NOMO-1 treated with DMSO at 0.1 percent for 48 hours (cell line): ENCODE data around the gene SPEF1.
A peak's percentile ranks its signal among the peaks of the same experiment; 100 is the strongest.
"Not testable (repeated sequence)": the region's sequence is repeated elsewhere in the genome, so short reads cannot be mapped to it uniquely, and the experiment has no call there.

Experiments
- DNase-seq: peaks from one replicate; lab custom pipeline; 2025; ENCODE audit not compliant: unreplicated experiment; lab: John Stamatoyannopoulos, UW

The SPEF1 gene, protein sequence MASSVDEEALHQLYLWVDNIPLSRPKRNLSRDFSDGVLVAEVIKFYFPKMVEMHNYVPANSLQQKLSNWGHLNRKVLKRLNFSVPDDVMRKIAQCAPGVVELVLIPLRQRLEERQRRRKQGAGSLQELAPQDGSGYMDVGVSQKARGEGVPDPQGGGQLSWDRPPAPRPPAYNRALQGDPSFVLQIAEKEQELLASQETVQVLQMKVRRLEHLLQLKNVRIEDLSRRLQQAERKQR

GRCh38 chr20:3781153-3781910 lies at the start of gene SPEF1:
SPEF1 (minus strand) TSS chr20:3781448; CDS start chr20:3781287, 161 bp downstream.
- DNase-seq: peak; percentile 90

DNA sequence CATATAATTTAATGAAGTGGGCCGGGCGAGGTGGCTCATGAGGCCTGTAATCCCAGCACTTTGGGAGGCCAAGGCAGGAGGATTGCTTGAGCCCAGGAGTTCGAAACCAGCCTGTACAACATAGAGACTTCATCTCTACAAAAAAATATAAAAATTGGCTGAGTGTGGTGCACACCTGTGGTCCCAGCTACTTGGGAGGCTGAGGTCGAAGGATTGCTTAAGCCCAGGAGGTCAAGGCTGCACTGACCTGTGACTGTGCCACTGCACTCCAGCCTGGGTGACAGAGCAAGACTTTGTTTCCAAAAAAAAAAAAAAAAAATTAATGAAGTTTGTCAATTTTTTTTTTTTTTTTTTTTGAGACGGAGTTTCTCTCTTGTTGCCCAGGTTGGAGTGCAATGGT lies 48.6 kb upstream of the SPEF1 start:
- not testable (repeated sequence) for DNase-seq

- DNase-seq: no peak
These were observed 47.5 kb upstream of the SPEF1 start for GRCh38 chr20:3828798-3829197.

- DNase-seq: no peak
These were observed 45.2 kb upstream of the SPEF1 start for GRCh38 chr20:3826420-3826819.

- no peak for DNase-seq
These were observed 44.3 kb upstream of the SPEF1 start for GRCh38 chr20:3825526-3825925.

DNA sequence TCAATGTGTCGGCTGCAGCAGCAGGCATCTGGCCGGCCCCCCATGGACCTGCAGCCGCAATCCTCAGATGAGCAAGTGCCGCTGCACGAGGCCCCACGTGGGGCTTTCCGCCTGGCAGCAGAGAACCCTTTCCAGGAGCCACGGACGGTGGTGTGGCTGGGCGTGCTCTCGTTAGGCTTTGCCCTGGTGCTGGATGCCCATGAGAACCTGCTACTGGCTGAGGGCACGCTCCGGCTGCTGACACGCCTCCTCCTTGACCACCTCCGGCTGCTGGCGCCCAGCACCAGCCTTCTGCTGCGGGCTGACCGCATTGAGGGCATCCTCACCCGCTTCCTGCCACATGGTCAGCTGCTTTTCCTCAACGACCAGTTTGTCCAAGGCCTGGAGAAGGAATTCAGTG lies 42.6 kb upstream of the SPEF1 start:
- no peak for DNase-seq

GRCh38 chr20:3821996-3822395 lies 40.7 kb upstream of the SPEF1 start:
- no peak for DNase-seq

DNA sequence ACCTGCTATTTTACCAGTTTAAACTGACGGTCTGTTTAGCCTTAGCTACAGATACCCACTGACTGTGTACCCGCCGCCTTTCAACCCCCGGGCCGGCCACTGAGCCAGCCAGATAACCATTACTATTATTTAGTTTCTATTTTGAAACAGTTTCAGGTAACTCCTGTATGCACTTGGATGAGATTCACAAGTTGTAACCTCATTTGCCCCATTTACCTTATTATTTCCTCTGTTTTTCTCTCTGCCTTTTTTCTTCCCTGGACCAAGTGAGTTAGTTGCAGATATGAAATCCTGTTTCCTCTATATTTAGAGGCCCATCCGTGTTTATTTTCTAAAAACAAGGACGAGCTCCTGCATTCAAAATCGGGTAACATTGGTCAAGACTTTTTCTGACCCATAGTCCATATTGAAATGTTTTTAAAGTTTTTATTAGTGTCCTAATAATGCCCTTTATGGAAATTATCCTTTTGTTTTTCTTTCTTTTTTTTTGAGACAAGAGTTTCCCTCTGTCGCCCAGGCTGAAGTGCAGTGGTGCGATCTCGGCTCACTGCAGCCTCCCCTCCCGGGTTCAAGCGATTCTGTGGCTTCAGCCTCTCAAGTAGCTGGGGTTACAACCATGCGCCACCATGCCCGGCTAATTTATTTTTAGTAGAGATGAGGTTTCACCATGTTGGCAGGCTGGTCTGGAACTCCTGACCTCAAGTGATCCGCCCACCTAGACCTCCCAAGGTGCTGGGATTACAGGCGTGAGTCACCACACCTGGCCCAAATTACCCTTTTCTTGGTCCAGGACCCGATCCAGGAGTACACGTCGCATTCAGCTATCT lies 39.9 kb upstream of the SPEF1 start:
- no peak for DNase-seq

DNA sequence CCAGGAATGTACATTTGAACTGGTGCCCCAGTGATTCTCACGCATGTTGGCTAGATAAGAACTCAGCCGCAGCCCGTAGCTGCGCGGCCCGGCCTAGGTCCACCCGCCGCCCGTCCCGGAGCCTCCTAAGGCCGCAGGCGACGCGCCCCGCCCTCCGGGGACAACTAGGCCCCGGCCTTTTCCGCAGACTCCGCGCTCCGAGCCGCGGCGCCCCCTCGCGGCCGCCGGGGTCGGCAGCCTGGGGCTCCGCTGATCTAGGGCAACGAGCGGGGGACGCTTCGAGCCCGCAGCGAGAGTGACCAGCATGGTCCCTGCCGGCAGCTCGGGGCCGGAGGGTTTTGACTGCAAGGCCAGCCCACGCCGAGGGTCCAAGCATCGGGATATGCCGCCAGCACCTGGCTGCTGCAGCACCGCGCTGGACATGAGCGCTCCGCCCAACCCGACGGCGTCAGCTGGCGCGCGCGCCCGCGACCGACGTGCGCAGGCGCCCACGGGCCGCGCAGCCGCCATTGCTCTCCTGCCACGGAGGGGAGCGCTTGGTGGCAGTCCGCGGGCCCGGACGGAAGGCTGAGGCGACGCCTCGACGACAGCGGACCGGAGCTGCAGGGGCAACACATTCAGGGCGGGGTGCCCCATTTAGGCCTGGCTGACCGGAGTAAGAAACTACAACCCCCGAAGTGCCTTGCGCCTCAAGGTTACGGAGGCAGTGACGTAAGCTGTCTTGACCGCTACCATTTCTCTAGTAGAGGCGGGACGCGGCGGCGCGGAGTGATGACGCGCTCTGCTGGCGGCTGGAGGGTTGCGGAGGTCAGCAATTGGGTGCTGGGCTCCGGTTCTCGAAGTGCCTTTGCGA lies 39.0 kb upstream of the SPEF1 start, which contains the start of gene AP5S1:
TSS of gene AP5S1 (plus strand) at position 500 of the 853 bp plus-strand sequence. CDS start 1,571 bp downstream, outside the sequence.
- DNase-seq: peak; percentile 93

DNA sequence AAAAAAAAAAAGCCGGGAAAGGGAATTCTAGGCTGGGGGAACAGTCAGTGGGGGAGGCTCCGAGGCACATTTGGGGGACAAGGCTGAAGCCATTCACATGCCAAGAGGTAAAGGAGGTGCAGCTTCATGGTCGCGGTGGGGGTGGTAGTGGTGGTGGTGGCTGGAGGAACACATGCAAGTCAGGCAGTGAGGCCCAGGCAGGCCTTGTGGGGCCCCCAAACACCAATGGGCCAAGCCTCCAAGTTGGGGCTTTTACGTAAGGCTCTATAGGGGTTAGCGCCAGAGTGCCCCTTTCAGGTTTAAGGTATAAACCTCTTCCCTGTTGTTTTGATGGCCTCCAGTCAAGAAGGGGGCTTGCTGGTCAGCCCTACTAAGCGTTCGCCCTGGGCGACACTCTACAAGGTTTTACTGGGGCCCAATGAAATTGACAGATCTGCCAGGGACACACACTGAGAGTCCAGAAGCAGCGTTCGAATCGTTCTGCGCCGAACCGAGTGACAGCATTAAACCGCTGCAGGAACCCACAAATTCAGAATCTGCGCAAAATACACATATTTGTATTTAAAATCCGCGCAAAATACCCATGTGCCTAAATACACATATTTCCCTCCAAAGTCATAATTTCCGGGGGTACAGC lies 38.3 kb upstream of the SPEF1 start:
- no peak for DNase-seq

DNA sequence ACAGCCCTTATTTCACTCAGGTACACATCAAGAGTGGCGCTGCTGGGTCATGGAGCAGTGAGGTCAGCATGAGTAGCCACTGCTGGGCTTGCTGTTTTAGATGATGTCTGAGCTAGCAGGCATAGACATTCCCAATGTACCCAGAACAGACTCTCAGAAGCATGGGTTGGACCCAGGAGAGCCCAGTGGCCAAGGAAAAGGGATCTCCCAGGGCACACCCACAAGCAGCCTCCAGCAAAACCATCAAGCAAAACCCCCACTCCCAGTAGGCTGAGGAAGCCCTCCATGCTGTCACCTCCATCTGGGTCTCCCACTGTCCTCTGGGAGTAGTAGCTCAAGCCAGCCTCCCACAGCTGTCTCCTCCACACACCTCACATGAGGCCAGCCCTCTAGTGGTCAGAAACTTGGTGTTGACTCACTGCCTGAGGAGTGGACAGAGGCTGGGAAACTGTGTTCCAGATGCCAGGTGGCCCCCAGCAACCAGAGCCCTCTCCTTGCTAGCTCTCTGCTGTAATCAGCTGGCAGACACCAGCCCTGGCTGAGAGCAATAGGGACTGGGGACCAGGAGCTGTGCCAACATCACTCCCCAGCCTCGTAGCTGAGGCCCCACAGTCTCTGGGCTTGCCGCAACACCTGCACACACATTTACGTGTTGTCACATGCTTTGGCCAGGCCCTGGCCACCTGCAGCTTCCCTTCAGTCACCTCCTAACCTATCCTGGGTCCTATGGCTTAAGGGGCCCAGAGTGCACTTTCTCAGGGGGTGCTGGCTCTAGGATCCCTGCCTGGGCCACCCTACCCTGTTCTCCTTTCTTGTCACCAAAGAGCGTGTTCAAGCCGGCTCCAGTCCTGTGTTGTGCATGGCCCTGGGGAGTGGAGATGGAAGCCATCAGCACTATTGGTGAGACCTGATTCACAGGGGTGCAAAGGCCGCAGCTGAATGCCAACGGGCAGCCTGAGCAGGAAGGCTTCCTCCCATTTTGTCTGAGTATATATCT lies 37.2 kb upstream of the SPEF1 start:
- DNase-seq: peak; percentile 31

DNA sequence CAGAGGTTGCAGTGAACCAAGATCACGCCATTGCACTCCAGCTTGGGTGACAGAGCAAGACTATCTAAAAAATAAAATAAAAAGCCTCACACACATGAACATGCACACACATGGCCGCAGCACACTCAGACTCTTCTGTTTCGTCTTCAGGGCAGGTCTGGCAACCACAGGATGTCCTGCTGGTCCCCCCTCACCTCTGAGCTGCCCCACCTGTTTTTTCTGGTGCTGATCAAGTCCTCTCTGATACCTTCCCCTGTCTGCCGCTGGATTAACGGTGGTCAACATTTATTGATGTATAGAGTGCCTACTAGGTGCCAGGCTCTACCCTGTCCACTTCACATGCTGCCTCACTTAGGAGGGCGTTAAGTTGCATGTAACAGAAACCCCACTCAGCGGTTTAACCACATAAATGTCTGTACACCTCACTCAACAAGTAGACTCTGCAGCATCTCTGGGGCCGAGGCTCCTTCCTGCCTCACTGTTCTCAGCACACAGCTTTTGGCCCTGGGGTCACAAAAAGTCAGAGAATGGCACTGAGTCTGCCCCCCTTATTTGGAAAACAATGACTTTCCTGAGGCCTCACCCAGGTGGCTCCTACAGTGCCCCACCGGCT lies 34.6 kb upstream of the SPEF1 start:
- DNase-seq: no peak

- DNase-seq: no peak
These were observed 33.8 kb upstream of the SPEF1 start for GRCh38 chr20:3814928-3815495.

GRCh38 chr20:3813848-3814581 lies 32.8 kb upstream of the SPEF1 start:
- DNase-seq: no peak

DNA sequence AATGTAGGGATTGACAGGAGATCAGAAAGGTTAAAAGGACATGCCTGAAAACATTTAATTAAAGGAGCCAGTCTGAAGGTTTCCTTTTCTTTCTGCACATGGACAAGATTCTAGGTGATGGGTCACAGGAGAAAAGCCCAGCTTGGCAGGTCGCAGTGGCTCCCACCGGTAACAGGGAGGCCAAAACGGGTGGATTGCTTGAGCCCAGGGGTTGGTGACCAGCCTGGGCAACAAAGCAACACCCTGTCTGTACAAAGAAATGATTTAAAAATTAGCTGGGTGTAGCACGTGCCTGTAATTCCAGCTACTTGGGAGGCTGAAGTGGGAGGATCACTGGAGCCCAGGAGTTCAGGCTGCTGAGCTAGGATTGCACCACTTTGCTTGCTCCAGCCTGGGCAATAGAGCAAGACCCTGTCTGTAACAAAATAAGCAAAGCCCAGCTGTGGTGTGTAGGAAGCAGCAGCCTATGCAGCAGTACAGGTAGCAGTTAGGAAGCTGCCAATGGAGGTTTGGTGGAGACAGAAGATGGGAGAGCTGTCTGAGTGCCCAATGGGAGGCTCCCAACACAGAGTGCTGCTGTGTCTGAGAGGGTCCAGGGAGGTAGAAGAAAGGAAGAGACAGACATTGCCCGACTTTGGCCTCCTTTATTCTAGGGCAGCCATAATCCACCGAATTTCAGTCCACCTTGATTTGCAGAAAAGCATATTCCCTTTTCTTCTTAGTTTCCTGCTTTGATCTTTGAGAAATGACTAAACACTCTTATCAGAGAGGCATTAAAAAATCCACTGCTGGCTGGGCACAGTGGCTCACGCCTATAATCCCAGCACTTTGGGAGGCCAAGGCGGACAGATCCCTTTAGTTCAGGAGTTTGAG lies 32.0 kb upstream of the SPEF1 start:
- no peak for DNase-seq

GRCh38 chr20:3812259-3812681 lies 31.0 kb upstream of the SPEF1 start:
- no peak for DNase-seq
